22Rv1 (cell line): ENCODE data around the gene JAKMIP1.
"Not testable (repeated sequence)": the region's sequence is repeated elsewhere in the genome, so short reads cannot be mapped to it uniquely, and the experiment has no call there.

Source experiments
- H3K27ac ChIP-seq: fragments of 450-650 bp; 2 replicates; pipeline ENCODE4 v1.5.1; 2017
- CTCF ChIP-seq: fragments of 450-650 bp; IDR thresholded peaks from 2 replicates; pipeline ENCODE4 v1.5.1; 2017; ENCODE audit warnings: mild to moderate bottlenecking
- ZFX ChIP-seq: fragments of 450-650 bp; IDR thresholded peaks from 2 replicates; pipeline ENCODE4 v1.6.1; 2017; ENCODE audit warnings: antibody characterized with exemption, borderline replicate concordance

JAKMIP1 gene

GRCh38 chr4:5999830-6000365 lies 200.5 kb downstream of the JAKMIP1 start:
- no peak for TF ChIP-seq CTCF
- no peak for TF ChIP-seq ZFX
- no peak overlapping the region for H3K27ac ChIP-seq

- TF ChIP-seq ZFX (no peak), CTCF (no peak)
- no peak overlapping the region for H3K27ac ChIP-seq
Measured at GRCh38 chr4:5999356-5999755, 201.0 kb downstream of the JAKMIP1 start.

- H3K27ac ChIP-seq: no peak overlapping the region
- TF ChIP-seq ZFX (no peak), CTCF (peak; percentile 98)
Measured at GRCh38 chr4:5998333-5998936, 201.9 kb downstream of the JAKMIP1 start.

GRCh38 chr4:5996641-5997040 lies 203.7 kb downstream of the JAKMIP1 start:
- no peak overlapping the region for H3K27ac ChIP-seq
- TF ChIP-seq ZFX: no peak
- no peak for TF ChIP-seq CTCF

GRCh38 chr4:5995901-5996623 lies 204.3 kb downstream of the JAKMIP1 start:
- no peak overlapping the region for H3K27ac ChIP-seq
- TF ChIP-seq ZFX (no peak), CTCF (no peak)

GRCh38 chr4:5993876-5994811 lies 206.2 kb downstream of the JAKMIP1 start:
- H3K27ac ChIP-seq: no peak overlapping the region
- no peak for TF ChIP-seq ZFX
- no peak for TF ChIP-seq CTCF

GRCh38 chr4:5993346-5993745 lies 207.0 kb downstream of the JAKMIP1 start:
- H3K27ac ChIP-seq: not testable (repeated sequence)
